Fibroblast of the aortic adventitia (primary cell): Measurements from ENCODE around the gene TSHZ2. TPM values are rescaled to one million over a fixed set of nuclear protein-coding genes. Genes with fewer than 3 reads are reported as not detected.

Source experiments
- DNase-seq: peaks from one replicate; pipeline ENCODE4 v3.0.0-alpha.2; 2010; ENCODE audit warnings: low read depth
- H3K4me3 ChIP-seq: 2 replicates; pipeline ENCODE4 v1.5.1; 2011; ENCODE audit warnings: low read depth, mild to moderate bottlenecking, control low read depth, low read length, moderate library complexity
- CTCF ChIP-seq: IDR thresholded peaks from 2 replicates; pipeline ENCODE4 v1.5.1; 2011; ENCODE audit warnings: mild to moderate bottlenecking, low read length, control low read depth, inconsistent platforms; ENCODE audit not compliant: insufficient read depth
- total RNA-seq: library from RNA; depleted of rRNA; stranded (reverse); fragments of >200 nt; gene quantifications from 2 replicates; pipeline ENCODE4 v1.2.3, GENCODE V29; 2012; ENCODE audit warnings: low replicate concordance

Gene TSHZ2
- total RNA-seq, 1 donor: 6.9 TPM

- no peak overlapping the region for H3K4me3 ChIP-seq
- no peak for TF ChIP-seq CTCF
- DNase-seq: no peak
Observed at GRCh38 chr20:52974179-52974594, 2.0 kb downstream of the TSHZ2 start.

DNA sequence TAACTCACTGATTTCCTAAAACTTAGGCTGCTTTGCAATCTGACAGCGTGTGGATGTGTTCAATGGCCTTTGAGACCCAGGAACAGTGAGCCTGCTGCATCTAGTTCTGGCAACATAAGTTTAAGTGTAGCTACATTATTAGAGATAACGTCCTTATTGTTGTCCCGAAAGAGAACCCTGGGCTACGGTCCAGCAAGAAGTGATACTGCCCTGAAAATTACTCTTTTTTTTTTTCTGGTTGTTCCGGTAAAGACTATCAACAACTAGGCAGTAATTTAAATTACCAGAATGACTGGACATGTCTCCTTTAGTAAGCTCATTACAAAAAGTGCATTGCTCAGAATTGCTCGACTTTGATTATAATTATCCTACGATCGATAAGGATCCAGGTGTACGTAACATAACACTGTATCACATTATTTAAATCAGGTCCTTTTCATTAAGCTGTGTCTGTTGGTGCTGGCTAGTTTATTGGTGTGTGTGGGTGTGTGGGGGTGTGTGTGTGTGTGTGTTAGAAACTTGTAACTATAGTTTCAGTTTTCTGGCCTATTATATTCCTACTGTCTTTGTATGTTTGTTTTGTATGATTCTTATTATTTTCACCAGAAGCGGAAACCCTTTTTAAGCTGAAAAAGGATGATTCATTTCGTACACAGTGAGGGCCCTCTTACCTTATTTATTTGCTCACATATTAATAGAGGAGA is 3.0 kb downstream of the TSHZ2 start:
- TF ChIP-seq CTCF: no peak
- peak; percentile 19 for DNase-seq
- peak overlapping the region; percentile 29 for H3K4me3 ChIP-seq

DNA sequence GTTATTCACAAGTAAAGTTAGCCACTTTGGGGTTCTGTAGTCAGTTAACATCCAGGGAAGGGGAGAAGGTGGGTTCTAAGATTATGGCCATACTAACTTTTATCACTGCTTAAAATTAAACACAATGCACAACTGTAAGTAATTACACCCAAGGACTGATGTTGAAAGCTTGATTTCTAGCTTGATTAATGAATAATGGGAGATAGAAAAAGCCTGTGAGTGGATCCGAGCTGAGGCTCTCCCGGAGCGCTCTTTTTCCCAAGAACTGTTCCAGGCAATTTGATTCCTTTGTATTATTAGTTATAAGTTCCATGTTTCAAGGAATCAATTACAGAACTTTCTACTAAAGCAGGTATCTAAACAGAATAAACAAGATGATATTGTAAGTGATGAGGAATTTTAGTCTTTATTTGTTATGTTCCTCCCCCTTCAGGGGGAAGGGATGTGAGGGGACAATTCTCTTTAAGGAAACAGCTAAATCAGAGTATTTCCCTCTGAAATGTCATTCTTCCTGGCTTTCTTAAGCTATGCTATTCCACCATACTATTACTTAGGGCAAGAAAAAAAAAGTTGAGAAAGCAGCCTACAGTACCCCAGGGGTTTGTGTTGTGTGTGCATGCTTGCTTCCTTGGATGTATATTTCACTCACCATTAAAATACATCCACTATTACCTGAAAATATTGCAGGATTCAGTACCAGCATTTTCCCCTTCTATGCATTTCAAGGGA is 3.8 kb downstream of the TSHZ2 start:
- no peak for DNase-seq
- no peak for TF ChIP-seq CTCF
- no peak overlapping the region for H3K4me3 ChIP-seq

DNA sequence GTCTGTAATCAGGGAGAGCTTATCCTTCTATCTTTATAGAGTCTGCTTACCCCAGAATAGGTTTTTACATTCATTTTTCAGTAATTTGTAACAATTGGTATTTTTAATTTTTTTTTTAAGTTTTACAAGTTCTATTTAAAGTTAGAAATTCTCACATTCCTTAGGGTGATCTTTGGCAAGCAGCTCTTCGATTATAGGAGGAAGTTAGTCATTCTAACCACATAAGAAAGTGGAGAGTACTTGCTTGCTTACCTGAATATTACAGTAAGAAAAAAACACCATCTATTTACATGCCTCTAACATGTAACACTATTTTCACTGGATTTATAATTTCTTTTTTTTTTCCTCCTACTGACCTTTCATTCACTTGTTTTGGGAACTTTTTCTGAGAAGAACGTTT is 6.7 kb downstream of the TSHZ2 start:
- peak; percentile 15 for DNase-seq
- TF ChIP-seq CTCF: no peak
- H3K4me3 ChIP-seq: no peak overlapping the region

- H3K4me3 ChIP-seq: no peak overlapping the region
- no peak for TF ChIP-seq CTCF
- no peak for DNase-seq
Observed at GRCh38 chr20:52981051-52981450, 8.9 kb downstream of the TSHZ2 start.

DNA sequence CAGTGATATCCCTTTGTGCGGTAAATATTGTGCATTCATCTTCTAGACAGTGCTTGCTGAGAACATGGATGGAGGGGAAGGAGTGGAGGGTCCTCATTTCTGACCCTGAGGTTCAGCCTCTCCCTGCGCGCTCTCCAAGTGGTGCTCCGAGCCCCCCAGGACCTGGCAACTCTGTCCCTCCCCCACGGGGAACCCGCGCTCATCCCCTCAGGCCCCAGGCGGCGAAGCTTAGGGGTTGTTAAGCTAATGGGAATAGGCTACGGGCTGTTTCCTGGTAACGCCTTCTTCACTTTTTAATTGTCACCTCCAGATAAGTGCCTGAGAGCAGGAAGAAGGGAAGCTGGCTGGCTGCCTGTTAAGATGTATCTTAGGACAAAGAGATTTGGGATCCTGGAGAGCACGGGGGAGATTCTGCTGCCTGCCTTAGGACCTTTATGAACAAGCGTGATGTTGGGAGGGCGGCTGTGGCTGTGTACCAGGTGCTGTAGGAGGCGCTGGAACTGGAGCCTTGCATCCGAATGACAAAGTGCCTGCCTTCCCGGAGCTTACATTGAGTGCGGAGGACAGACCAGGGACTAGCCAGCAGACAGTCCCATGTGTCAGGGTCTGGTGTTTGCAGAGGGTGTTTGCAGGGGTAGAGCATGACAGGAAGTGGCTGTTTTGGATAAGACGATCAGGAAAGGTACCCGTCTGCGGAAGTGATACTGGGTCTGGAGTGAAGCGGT is 11.7 kb downstream of the TSHZ2 start:
- TF ChIP-seq CTCF: no peak
- no peak for DNase-seq
- H3K4me3 ChIP-seq: no peak overlapping the region
